ENCODE data around the gene CAPRIN1.

Gene CAPRIN1

DNA sequence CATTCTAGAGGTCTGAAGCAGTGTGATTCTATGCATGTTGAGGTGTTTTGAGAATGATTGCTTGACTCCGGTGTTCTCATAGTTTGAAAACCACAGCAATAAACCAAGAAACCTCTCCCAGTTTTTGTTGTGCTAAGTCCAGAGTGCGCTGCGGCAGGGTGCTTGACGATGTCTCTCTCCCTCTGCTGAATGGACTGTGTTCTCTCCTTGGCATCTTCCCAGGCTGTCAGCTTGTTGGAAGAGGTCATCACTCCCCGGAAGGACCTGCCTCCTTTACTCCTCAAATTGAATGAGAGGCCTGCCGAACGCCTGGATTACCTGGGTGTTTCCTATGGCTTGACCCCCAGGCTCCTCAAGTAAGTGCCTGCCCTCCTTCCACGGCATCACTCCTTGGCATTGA lies 84.9 kb downstream of the CAPRIN1 start:
- DNase-seq (ENCODE audit: low spot score) = no peak
- TF ChIP-seq, protein P1, sequence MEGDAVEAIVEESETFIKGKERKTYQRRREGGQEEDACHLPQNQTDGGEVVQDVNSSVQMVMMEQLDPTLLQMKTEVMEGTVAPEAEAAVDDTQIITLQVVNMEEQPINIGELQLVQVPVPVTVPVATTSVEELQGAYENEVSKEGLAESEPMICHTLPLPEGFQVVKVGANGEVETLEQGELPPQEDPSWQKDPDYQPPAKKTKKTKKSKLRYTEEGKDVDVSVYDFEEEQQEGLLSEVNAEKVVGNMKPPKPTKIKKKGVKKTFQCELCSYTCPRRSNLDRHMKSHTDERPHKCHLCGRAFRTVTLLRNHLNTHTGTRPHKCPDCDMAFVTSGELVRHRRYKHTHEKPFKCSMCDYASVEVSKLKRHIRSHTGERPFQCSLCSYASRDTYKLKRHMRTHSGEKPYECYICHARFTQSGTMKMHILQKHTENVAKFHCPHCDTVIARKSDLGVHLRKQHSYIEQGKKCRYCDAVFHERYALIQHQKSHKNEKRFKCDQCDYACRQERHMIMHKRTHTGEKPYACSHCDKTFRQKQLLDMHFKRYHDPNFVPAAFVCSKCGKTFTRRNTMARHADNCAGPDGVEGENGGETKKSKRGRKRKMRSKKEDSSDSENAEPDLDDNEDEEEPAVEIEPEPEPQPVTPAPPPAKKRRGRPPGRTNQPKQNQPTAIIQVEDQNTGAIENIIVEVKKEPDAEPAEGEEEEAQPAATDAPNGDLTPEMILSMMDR (IDR thresholded peaks at IDR 0.05; ENCODE audit: extremely low read depth, insufficient read depth, missing control alignments) = no peak
- in situ Hi-C loops (cut with MboI; ENCODE audit: low pct_unique_long_range_greater_than_20kb, low sequenced_read_pairs, unreplicated experiment) = no loop called here

DNA sequence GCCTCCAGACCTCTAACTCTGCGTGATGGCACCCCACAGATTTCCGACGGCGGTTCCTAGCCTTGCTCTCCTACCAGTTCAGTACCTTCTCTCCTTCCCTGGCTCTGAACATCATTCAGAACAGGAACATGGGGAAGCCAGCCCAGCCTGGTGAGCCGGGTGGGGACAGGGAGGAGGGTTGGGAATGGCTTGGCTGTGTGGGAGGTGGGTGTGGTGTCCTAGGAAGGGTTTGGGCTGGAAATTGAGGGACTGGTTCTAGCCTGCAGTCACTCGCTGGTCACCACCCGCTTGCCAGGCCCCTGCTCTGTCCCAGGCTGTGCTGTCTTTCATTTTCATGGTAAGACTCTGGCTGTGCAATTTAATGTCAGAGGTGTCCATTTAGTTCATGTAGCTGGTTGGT lies 87.8 kb downstream of the CAPRIN1 start:
- in situ Hi-C loops (cut with MboI; ENCODE audit: low pct_unique_long_range_greater_than_20kb, low sequenced_read_pairs, unreplicated experiment) = no loop called here
- DNase-seq (ENCODE audit: low spot score) = no peak
- TF ChIP-seq, protein P1 (IDR thresholded peaks at IDR 0.05; ENCODE audit: extremely low read depth, insufficient read depth, missing control alignments) = no peak

DNA sequence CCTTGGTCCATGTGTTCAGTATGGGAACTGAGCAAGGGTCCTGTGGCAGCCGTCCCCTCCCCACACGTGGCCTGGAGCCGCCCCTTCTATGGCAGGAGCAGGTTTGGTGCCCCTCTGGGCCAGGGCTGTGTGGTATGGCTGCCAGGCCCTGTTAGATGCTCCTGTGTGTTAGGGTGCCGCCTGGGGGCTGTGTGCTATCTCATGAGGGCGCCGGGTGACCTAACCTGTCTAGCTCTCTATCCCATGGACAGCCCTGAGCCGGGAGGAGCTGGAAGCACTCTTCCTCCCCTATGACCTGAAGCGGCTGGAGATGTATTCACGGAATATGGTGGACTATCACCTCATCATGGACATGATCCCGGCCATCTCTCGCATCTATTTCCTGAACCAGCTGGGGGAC lies 88.6 kb downstream of the CAPRIN1 start:
- no peak for DNase-seq (ENCODE audit: low spot score)
- in situ Hi-C loops (cut with MboI; ENCODE audit: low pct_unique_long_range_greater_than_20kb, low sequenced_read_pairs, unreplicated experiment) = no loop called here
- TF ChIP-seq, protein P1 (IDR thresholded peaks at IDR 0.05; ENCODE audit: extremely low read depth, insufficient read depth, missing control alignments) = no peak

DNA sequence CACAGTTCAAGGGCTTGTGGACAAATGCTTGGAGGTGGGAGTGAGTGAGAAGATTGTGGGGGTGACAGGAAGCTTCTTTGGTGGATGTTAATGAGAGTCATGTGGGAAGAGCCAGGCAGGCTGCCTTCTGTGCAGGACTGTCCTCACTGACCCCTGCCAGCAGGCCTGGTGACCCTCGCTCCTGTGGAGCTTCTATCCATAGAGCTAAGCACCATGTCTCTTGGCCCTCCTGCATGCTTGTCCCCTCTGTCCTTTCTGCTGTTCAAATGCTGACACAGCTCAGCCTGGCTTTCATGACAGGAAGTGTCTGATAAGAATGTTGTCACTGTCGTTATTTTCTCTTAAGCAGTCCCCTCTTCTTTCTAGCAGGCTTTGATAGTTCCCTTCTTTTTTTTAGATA lies 91.5 kb downstream of the CAPRIN1 start:
- in situ Hi-C loops (cut with MboI; ENCODE audit: low pct_unique_long_range_greater_than_20kb, low sequenced_read_pairs, unreplicated experiment) = no loop called here
- TF ChIP-seq, protein P1 (IDR thresholded peaks at IDR 0.05; ENCODE audit: extremely low read depth, insufficient read depth, missing control alignments) = no peak
- DNase-seq (ENCODE audit: low spot score) = no peak

DNA sequence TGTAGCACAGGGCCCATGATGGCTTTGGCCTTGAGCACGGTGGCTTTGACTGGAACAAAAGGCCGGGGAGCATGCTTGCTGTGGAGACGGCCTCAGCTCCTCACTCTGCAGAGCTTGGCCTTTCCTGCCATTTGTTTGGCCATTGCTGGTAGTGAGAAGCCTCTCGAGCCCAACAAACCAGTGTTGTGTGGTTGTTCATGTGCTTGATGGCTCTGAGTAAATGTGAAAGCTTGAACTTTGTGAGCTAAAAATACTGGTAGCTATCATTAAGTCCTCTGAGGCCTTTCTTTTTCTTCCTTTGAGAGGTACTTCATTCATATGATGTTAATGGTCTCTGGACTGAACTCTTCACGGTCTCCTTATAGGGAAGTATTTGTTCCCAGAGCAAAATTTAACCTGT lies 93.5 kb downstream of the CAPRIN1 start:
- TF ChIP-seq, protein P1 (IDR thresholded peaks at IDR 0.05; ENCODE audit: extremely low read depth, insufficient read depth, missing control alignments) = no peak
- in situ Hi-C loops (cut with MboI; ENCODE audit: low pct_unique_long_range_greater_than_20kb, low sequenced_read_pairs, unreplicated experiment) = no loop called here
- peak; percentile 75 for DNase-seq (ENCODE audit: low spot score)

DNA sequence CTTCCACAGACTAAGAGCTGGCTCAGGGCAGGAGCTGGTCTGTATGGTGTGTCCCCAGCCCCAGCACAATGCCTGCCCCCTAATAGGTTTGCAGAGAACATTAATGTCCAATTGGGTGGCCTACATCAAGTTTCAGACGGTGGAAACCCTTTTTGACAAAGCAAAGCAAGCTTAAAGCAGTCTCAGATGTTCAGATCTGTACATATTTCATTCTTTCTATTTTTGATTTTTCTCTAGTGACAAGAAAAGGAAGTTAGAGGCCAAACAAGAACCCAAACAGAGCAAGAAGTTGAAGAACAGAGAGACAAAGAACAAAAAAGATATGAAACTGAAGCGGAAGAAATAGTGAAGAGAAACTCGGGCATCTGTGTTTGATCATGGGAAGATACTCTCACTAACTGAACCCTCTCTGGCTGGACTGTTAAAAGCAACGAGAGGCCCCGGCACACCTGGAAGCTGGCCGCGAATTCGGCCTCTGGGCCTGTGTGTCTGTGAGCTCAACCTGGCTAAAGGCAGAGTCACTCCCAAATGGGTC lies 94.4 kb downstream of the CAPRIN1 start:
- peak; percentile 64 for DNase-seq (ENCODE audit: low spot score)
- TF ChIP-seq, protein P1 (IDR thresholded peaks at IDR 0.05; ENCODE audit: extremely low read depth, insufficient read depth, missing control alignments) = no peak
- in situ Hi-C loops (cut with MboI; ENCODE audit: low pct_unique_long_range_greater_than_20kb, low sequenced_read_pairs, unreplicated experiment) = no loop called here

DNA sequence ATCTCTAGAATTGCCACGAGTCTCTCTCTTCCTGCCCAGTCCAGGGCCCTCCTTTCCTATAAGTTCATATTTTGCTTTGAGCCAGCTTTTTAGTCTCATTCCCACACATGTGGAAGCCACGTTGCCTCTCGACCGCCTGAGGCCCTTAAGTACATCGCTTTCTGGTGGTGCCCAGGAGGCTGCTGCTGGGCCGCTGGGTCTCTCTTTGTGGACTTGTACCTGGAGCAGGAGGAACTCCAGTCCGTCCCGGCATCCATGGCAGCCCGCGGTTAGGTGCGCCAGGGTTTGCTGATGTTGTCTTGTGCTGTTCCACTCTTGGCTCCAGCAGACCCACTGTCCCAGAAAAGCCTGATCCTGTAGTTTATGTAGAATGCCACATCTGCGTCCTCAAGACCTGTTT lies 94.9 kb downstream of the CAPRIN1 start:
- in situ Hi-C loops (cut with MboI; ENCODE audit: low pct_unique_long_range_greater_than_20kb, low sequenced_read_pairs, unreplicated experiment) = no loop called here
- no peak for DNase-seq (ENCODE audit: low spot score)
- TF ChIP-seq, protein P1 (IDR thresholded peaks at IDR 0.05; ENCODE audit: extremely low read depth, insufficient read depth, missing control alignments) = no peak

All from GM13977 (cell line).